ENCODE data around the gene ERC1. TPM values are rescaled to one million over a fixed set of nuclear protein-coding genes. Genes with fewer than 3 reads are reported as not detected.

Gene ERC1
- total RNA-seq, 6 experiments from 2014 or later, result 44.1 to 48.9 (median 47.9) TPM

- Mint-ChIP-seq H3K4me3 (no peak overlapping the region), H3K36me3 (ENCODE audit: low read depth) (peaks cover 39% of the 10 kb centered on the region), H3K27ac (peak overlapping the region; percentile 67), H3K27me3 (ENCODE audit: insufficient read depth) (no peaks in the 10 kb centered on the region; the same call in 1 of the 2 replicates), H3K4me1 (ENCODE audit: low read depth) (peaks cover 13% of the 10 kb centered on the region), H3K9me3 (peaks cover 4% of the 10 kb centered on the region; the same call in 1 of the 2 replicates)
- no peak for DNase-seq
- TF ChIP-seq CTCF (IDR thresholded peaks at IDR 0.05), result no peak
Observed at GRCh38 chr12:1481906-1482305, 490.9 kb downstream of the ERC1 start.

GRCh38 chr12:1488908-1489381 is 497.9 kb downstream of the ERC1 start:
- TF ChIP-seq CTCF (IDR thresholded peaks at IDR 0.05), result no peak
- no peak overlapping the region for H3K4me3 Mint-ChIP-seq
- peaks cover 2% of the 10 kb centered on the region; the same call in 1 of the 2 replicates for H3K27me3 Mint-ChIP-seq (ENCODE audit: insufficient read depth)
- no peak for DNase-seq
- peaks cover 48% of the 10 kb centered on the region for H3K36me3 Mint-ChIP-seq (ENCODE audit: low read depth)
- H3K9me3 Mint-ChIP-seq, result no peaks in the 10 kb centered on the region
- H3K4me1 Mint-ChIP-seq (ENCODE audit: low read depth), result peaks cover 10% of the 10 kb centered on the region
- 0 out of 2 replicates have a peak overlapping the region, but pooled peaks have one; percentile 14 for H3K27ac Mint-ChIP-seq

- H3K27me3 Mint-ChIP-seq (ENCODE audit: insufficient read depth), result peaks cover under 1% of the 10 kb centered on the region; the same call in 1 of the 2 replicates
- no peak overlapping the region for H3K27ac Mint-ChIP-seq
- peaks cover 22% of the 10 kb centered on the region for H3K4me1 Mint-ChIP-seq (ENCODE audit: low read depth)
- no peak overlapping the region for H3K4me3 Mint-ChIP-seq
- no peaks in the 10 kb centered on the region for H3K9me3 Mint-ChIP-seq
- peaks cover 50% of the 10 kb centered on the region for H3K36me3 Mint-ChIP-seq (ENCODE audit: low read depth)
- no peak for DNase-seq
- TF ChIP-seq CTCF (IDR thresholded peaks at IDR 0.05), result no peak
Observed at GRCh38 chr12:1491983-1492697, 501.1 kb downstream of the ERC1 start.

- H3K27me3 Mint-ChIP-seq (ENCODE audit: insufficient read depth), result no peaks in the 10 kb centered on the region
- H3K36me3 Mint-ChIP-seq (ENCODE audit: low read depth), result peaks cover 50% of the 10 kb centered on the region
- TF ChIP-seq CTCF (IDR thresholded peaks at IDR 0.05), result no peak
- no peak overlapping the region for H3K27ac Mint-ChIP-seq
- H3K4me3 Mint-ChIP-seq, result no peak overlapping the region
- H3K4me1 Mint-ChIP-seq (ENCODE audit: low read depth), result peaks cover 16% of the 10 kb centered on the region
- no peak for DNase-seq
- H3K9me3 Mint-ChIP-seq, result no peaks in the 10 kb centered on the region
Observed at GRCh38 chr12:1493781-1494565, 502.9 kb downstream of the ERC1 start.

- TF ChIP-seq CTCF (IDR thresholded peaks at IDR 0.05), result no peak
- Mint-ChIP-seq H3K27ac (no peak overlapping the region), H3K4me1 (ENCODE audit: low read depth) (peaks cover 19% of the 10 kb centered on the region), H3K27me3 (ENCODE audit: insufficient read depth) (no peaks in the 10 kb centered on the region), H3K9me3 (peaks cover 2% of the 10 kb centered on the region; the same call in 1 of the 2 replicates), H3K36me3 (ENCODE audit: low read depth) (peaks cover 46% of the 10 kb centered on the region), H3K4me3 (no peak overlapping the region)
- DNase-seq, result no peak
Observed at GRCh38 chr12:1494856-1495255, 503.8 kb downstream of the ERC1 start.

Measured in HFFc6 (cell line).